Activated naive CD8-positive, alpha-beta T cell treated with anti-CD3 and anti-CD28 coated beads for 36 hours (primary cell): Measurements from ENCODE around the gene CDKN2A. TPM values are rescaled to one million over a fixed set of nuclear protein-coding genes. Genes with fewer than 3 reads are reported as not detected.

ENCODE experiments used
- DNase-seq: peaks from one replicate; pipeline ENCODE4 v3.0.0; 2021
- H3K27ac Mint-ChIP-seq: one replicate; pipeline ENCODE4 v1.8.0; 2022; ENCODE audit warnings: mild to moderate bottlenecking, moderate library complexity, mixed read lengths
- H3K27me3 Mint-ChIP-seq: one replicate; pipeline ENCODE4 v1.8.0; 2022; ENCODE audit warnings: mild to moderate bottlenecking, mixed read lengths
- H3K36me3 Mint-ChIP-seq: one replicate; pipeline ENCODE4 v1.8.0; 2021; ENCODE audit warnings: mild to moderate bottlenecking, mixed read lengths
- H3K4me1 Mint-ChIP-seq: one replicate; pipeline ENCODE4 v1.8.0; 2021; ENCODE audit warnings: mixed read lengths
- H3K4me3 Mint-ChIP-seq: one replicate; pipeline ENCODE4 v1.8.0; 2022; ENCODE audit warnings: mild to moderate bottlenecking, moderate library complexity, mixed read lengths
- H3K9me3 Mint-ChIP-seq: one replicate; pipeline ENCODE4 v1.8.0; 2022; ENCODE audit warnings: mixed read lengths
- total RNA-seq, 2 experiments: library from RNA; stranded (reverse); gene quantifications; one replicate each; pipeline ENCODE4 v1.2.3, GENCODE V29; 2021

The CDKN2A gene
- total RNA-seq, 2 experiments from 2014 or later = 0.97 to 1.5 TPM

GRCh38 chr9:21974722-21975409, 19.3 kb downstream of the CDKN2A start:
- Mint-ChIP-seq H3K27ac (peak overlapping the region; percentile 13), H3K4me1 (peaks cover 21% of the 10 kb centered on the region), H3K9me3 (peaks cover 10% of the 10 kb centered on the region), H3K4me3 (peak overlapping the region; percentile 78), H3K36me3 (peaks cover 9% of the 10 kb centered on the region), H3K27me3 (peaks cover 97% of the 10 kb centered on the region)
- peak; percentile 40 for DNase-seq

GRCh38 chr9:21974343-21974721, 19.9 kb downstream of the CDKN2A start:
- Mint-ChIP-seq H3K36me3 (peaks cover 11% of the 10 kb centered on the region), H3K27ac (peak overlapping the region; percentile 29), H3K4me1 (peaks cover 21% of the 10 kb centered on the region), H3K9me3 (peaks cover 12% of the 10 kb centered on the region), H3K4me3 (peak overlapping the region; percentile 78), H3K27me3 (peaks cover 97% of the 10 kb centered on the region)
- no peak for DNase-seq

GRCh38 chr9:21972361-21972760, 21.8 kb downstream of the CDKN2A start:
- Mint-ChIP-seq H3K4me1 (peaks cover 27% of the 10 kb centered on the region), H3K4me3 (no peak overlapping the region)
- DNase-seq = no peak

GRCh38 chr9:21970800-21971640, 23.2 kb downstream of the CDKN2A start:
- peak overlapping the region; percentile 46 for H3K27ac Mint-ChIP-seq
- H3K4me1 Mint-ChIP-seq = peaks cover 29% of the 10 kb centered on the region
- H3K36me3 Mint-ChIP-seq = peaks cover 19% of the 10 kb centered on the region
- no peak for DNase-seq
- no peak overlapping the region for H3K4me3 Mint-ChIP-seq
- peaks cover 100% of the 10 kb centered on the region for H3K27me3 Mint-ChIP-seq
- H3K9me3 Mint-ChIP-seq = peaks cover 31% of the 10 kb centered on the region

More at GRCh38 chr9:21972361-21972760, 21.8 kb downstream of the CDKN2A start:
- Mint-ChIP-seq H3K27ac (no peak overlapping the region), H3K36me3 (peaks cover 19% of the 10 kb centered on the region), H3K27me3 (peaks cover 100% of the 10 kb centered on the region), H3K9me3 (peaks cover 27% of the 10 kb centered on the region)

GRCh38 chr9:21969951-21970799, 24.0 kb downstream of the CDKN2A start:
- H3K36me3 Mint-ChIP-seq = peaks cover 23% of the 10 kb centered on the region
- H3K4me1 Mint-ChIP-seq = peaks cover 33% of the 10 kb centered on the region
- DNase-seq = no peak
- peaks cover 36% of the 10 kb centered on the region for H3K9me3 Mint-ChIP-seq
- H3K27me3 Mint-ChIP-seq = peaks cover 100% of the 10 kb centered on the region
- H3K27ac Mint-ChIP-seq = no peak overlapping the region
- no peak overlapping the region for H3K4me3 Mint-ChIP-seq

GRCh38 chr9:21969011-21969940, 24.9 kb downstream of the CDKN2A start:
- peaks cover 27% of the 10 kb centered on the region for H3K4me1 Mint-ChIP-seq

GRCh38 chr9:21968331-21969010, 25.7 kb downstream of the CDKN2A start:
- peak overlapping the region; percentile 55 for H3K27ac Mint-ChIP-seq
- peaks cover 23% of the 10 kb centered on the region for H3K36me3 Mint-ChIP-seq
- peaks cover 36% of the 10 kb centered on the region for H3K9me3 Mint-ChIP-seq
- no peak overlapping the region for H3K4me3 Mint-ChIP-seq
- peaks cover 24% of the 10 kb centered on the region for H3K4me1 Mint-ChIP-seq
- peaks cover 100% of the 10 kb centered on the region for H3K27me3 Mint-ChIP-seq
- DNase-seq = no peak

More at GRCh38 chr9:21969011-21969940, 24.9 kb downstream of the CDKN2A start:
- Mint-ChIP-seq H3K36me3 (peaks cover 23% of the 10 kb centered on the region), H3K27ac (peak overlapping the region; percentile 55), H3K9me3 (peaks cover 36% of the 10 kb centered on the region), H3K4me3 (no peak overlapping the region), H3K27me3 (peaks cover 100% of the 10 kb centered on the region)
- DNase-seq = no peak

- Mint-ChIP-seq H3K27ac (no peak overlapping the region), H3K4me3 (no peak overlapping the region), H3K4me1 (peaks cover 21% of the 10 kb centered on the region)
Observed at GRCh38 chr9:21967702-21968101, 26.5 kb downstream of the CDKN2A start.

GRCh38 chr9:21967169-21967568, 27.0 kb downstream of the CDKN2A start:
- peaks cover 42% of the 10 kb centered on the region for H3K9me3 Mint-ChIP-seq
- peaks cover 23% of the 10 kb centered on the region for H3K36me3 Mint-ChIP-seq
- no peak overlapping the region for H3K27ac Mint-ChIP-seq
- no peak overlapping the region for H3K4me3 Mint-ChIP-seq
- peaks cover 99% of the 10 kb centered on the region for H3K27me3 Mint-ChIP-seq
- H3K4me1 Mint-ChIP-seq = peaks cover 21% of the 10 kb centered on the region
- DNase-seq = no peak

More at GRCh38 chr9:21967702-21968101, 26.5 kb downstream of the CDKN2A start:
- peaks cover 23% of the 10 kb centered on the region for H3K36me3 Mint-ChIP-seq
- peaks cover 40% of the 10 kb centered on the region for H3K9me3 Mint-ChIP-seq
- peaks cover 100% of the 10 kb centered on the region for H3K27me3 Mint-ChIP-seq
- no peak for DNase-seq

- Mint-ChIP-seq H3K27ac (peak overlapping the region; percentile 4), H3K36me3 (peaks cover 22% of the 10 kb centered on the region), H3K4me1 (peaks cover 20% of the 10 kb centered on the region)
Observed at GRCh38 chr9:21966140-21966851, 27.9 kb downstream of the CDKN2A start.

GRCh38 chr9:21965401-21965951, 28.7 kb downstream of the CDKN2A start:
- H3K9me3 Mint-ChIP-seq = peaks cover 39% of the 10 kb centered on the region
- H3K4me1 Mint-ChIP-seq = peaks cover 18% of the 10 kb centered on the region
- no peak overlapping the region for H3K27ac Mint-ChIP-seq
- peaks cover 97% of the 10 kb centered on the region for H3K27me3 Mint-ChIP-seq
- DNase-seq = peak; percentile 38
- H3K36me3 Mint-ChIP-seq = peaks cover 20% of the 10 kb centered on the region
- H3K4me3 Mint-ChIP-seq = peak overlapping the region; percentile 42

More at GRCh38 chr9:21966140-21966851, 27.9 kb downstream of the CDKN2A start:
- no peak for DNase-seq
- no peak overlapping the region for H3K4me3 Mint-ChIP-seq
- H3K9me3 Mint-ChIP-seq = peaks cover 41% of the 10 kb centered on the region
- H3K27me3 Mint-ChIP-seq = peaks cover 99% of the 10 kb centered on the region

- Mint-ChIP-seq H3K9me3 (peaks cover 34% of the 10 kb centered on the region), H3K36me3 (peaks cover 14% of the 10 kb centered on the region), H3K4me1 (peaks cover 18% of the 10 kb centered on the region), H3K27ac (no peak overlapping the region), H3K27me3 (peaks cover 96% of the 10 kb centered on the region), H3K4me3 (peak overlapping the region; percentile 42)
- peak; percentile 63 for DNase-seq
Observed at GRCh38 chr9:21964925-21965385, 29.2 kb downstream of the CDKN2A start.
